Parathyroid adenoma (tissue), 2 donors: ENCODE data around the gene STRA6.

ENCODE experiments used
- H2AFZ ChIP-seq: fragments of 300-600 bp; sonication (generic); one replicate; pipeline ENCODE4 v1.7.0; 2017; ENCODE audit warnings: antibody characterized with exemption, mild to moderate bottlenecking
- H3K27ac ChIP-seq: fragments of 300-600 bp; sonication (generic); one replicate; pipeline ENCODE4 v1.7.0; 2017
- H3K27me3 ChIP-seq: fragments of 300-600 bp; sonication (generic); one replicate; pipeline ENCODE4 v1.7.0; 2017; ENCODE audit warnings: low read length; ENCODE audit not compliant: control insufficient read depth, insufficient read depth
- H3K36me3 ChIP-seq: fragments of 300-600 bp; sonication (generic); one replicate; pipeline ENCODE4 v1.7.0; 2017; ENCODE audit warnings: low read length; ENCODE audit not compliant: control insufficient read depth, insufficient read depth
- H3K4me1 ChIP-seq: fragments of 300-600 bp; sonication (generic); one replicate; pipeline ENCODE4 v1.7.0; 2017; ENCODE audit warnings: control low read depth
- H3K4me2 ChIP-seq: fragments of 300-600 bp; sonication (generic); one replicate; pipeline ENCODE4 v1.7.0; 2017; ENCODE audit warnings: low read length
- H3K4me3 ChIP-seq: fragments of 300-600 bp; sonication (generic); one replicate; pipeline ENCODE4 v1.7.0; 2017; ENCODE audit warnings: low read depth, low read length
- H3K79me2 ChIP-seq: fragments of 300-600 bp; sonication (generic); one replicate; pipeline ENCODE4 v1.7.0; 2017; ENCODE audit warnings: control low read depth
- H3K9ac ChIP-seq: fragments of 300-600 bp; sonication (generic); one replicate; pipeline ENCODE4 v1.7.0; 2017; ENCODE audit warnings: mild to moderate bottlenecking
- H3K9me3 ChIP-seq: fragments of 300-600 bp; sonication (generic); one replicate; pipeline ENCODE4 v1.7.0; 2017; ENCODE audit warnings: low read length; ENCODE audit not compliant: control insufficient read depth
- CTCF ChIP-seq: fragments of 300-600 bp; sonication (generic); IDR thresholded peaks from one replicate; pipeline ENCODE4 v1.7.0; 2017; ENCODE audit warnings: antibody characterized with exemption, mild to moderate bottlenecking
- donor health status: primary hyperparathyroidism.

Gene STRA6

GRCh38 chr15:74211656-74212055 lies 9.1 kb upstream of the STRA6 start:
- no peak for TF ChIP-seq CTCF
- no peak overlapping the region for H2AFZ ChIP-seq

GRCh38 chr15:74210729-74211128 lies 8.1 kb upstream of the STRA6 start:
- no peaks in the 10 kb centered on the region for H3K27me3 ChIP-seq
- no peak overlapping the region for H3K9ac ChIP-seq
- TF ChIP-seq CTCF: no peak
- no peaks in the 10 kb centered on the region for H3K9me3 ChIP-seq
- H3K27ac ChIP-seq: no peak overlapping the region
- H3K4me3 ChIP-seq: no peak overlapping the region
- peaks cover 7% of the 10 kb centered on the region for H3K4me1 ChIP-seq
- no peak overlapping the region for H2AFZ ChIP-seq
- H3K4me2 ChIP-seq: no peak overlapping the region
- H3K79me2 ChIP-seq: no peaks in the 10 kb centered on the region
- no peaks in the 10 kb centered on the region for H3K36me3 ChIP-seq

More at GRCh38 chr15:74211656-74212055, 9.1 kb upstream of the STRA6 start:
- Histone ChIP-seq H3K4me3 (no peak overlapping the region), H3K36me3 (no peaks in the 10 kb centered on the region), H3K9me3 (no peaks in the 10 kb centered on the region), H3K27me3 (no peaks in the 10 kb centered on the region), H3K9ac (no peak overlapping the region), H3K4me1 (peaks cover 4% of the 10 kb centered on the region), H3K79me2 (no peaks in the 10 kb centered on the region), H3K27ac (no peak overlapping the region), H3K4me2 (no peak overlapping the region)

- no peak for TF ChIP-seq CTCF
- no peak overlapping the region for H3K27ac ChIP-seq
- H3K4me3 ChIP-seq: no peak overlapping the region
- H3K4me1 ChIP-seq: peaks cover 7% of the 10 kb centered on the region
- no peak overlapping the region for H3K9ac ChIP-seq
- no peaks in the 10 kb centered on the region for H3K9me3 ChIP-seq
- no peaks in the 10 kb centered on the region for H3K27me3 ChIP-seq
- H3K36me3 ChIP-seq: no peaks in the 10 kb centered on the region
- H3K79me2 ChIP-seq: no peaks in the 10 kb centered on the region
- H3K4me2 ChIP-seq: no peak overlapping the region
- H2AFZ ChIP-seq: no peak overlapping the region
Observed at GRCh38 chr15:74209997-74210671, 7.5 kb upstream of the STRA6 start.

- Histone ChIP-seq H3K4me2 (no peak overlapping the region), H3K36me3 (no peaks in the 10 kb centered on the region), H3K79me2 (no peaks in the 10 kb centered on the region), H3K9me3 (no peaks in the 10 kb centered on the region), H2AFZ (no peak overlapping the region), H3K27ac (no peak overlapping the region), H3K4me3 (no peak overlapping the region), H3K9ac (no peak overlapping the region), H3K27me3 (no peaks in the 10 kb centered on the region), H3K4me1 (peaks cover 7% of the 10 kb centered on the region)
- TF ChIP-seq CTCF: no peak
Observed at GRCh38 chr15:74209560-74209958, 7.0 kb upstream of the STRA6 start.
